Adrenal gland (tissue), 12 donors: ENCODE data around the gene INKA1. TPM values are rescaled to one million over a fixed set of nuclear protein-coding genes. Genes with fewer than 3 reads are reported as not detected.

Source experiments
- DNase-seq, 7 donors: peaks; one replicate each; pipeline ENCODE4 v3.0.0-alpha.2; 2019 to 2020
- H3K27ac ChIP-seq, 5 donors: fragments of 200-600 bp; sonication (generic) in 4 of 5; 1 replicate in 3 of 5; 2 replicates in 2 of 5; pipeline versions ENCODE4 v1.5.1 to v1.8.0; 2016 to 2020; ENCODE audit warnings: mild to moderate bottlenecking in 1 of 5
- H3K27me3 ChIP-seq: fragments of 200-600 bp; 2 replicates; pipeline ENCODE4 v1.8.0; 2021
- H3K36me3 ChIP-seq, 2 donors: fragments of 200-600 bp; replicated peaks in 1 of 2; 1 replicate in 1 of 2; 2 replicates in 1 of 2; pipeline versions ENCODE4 v1.5.1 to v1.8.0; 2018 to 2022
- H3K4me1 ChIP-seq, 2 donors: fragments of 200-600 bp; replicated peaks in 1 of 2; 1 replicate in 1 of 2; 2 replicates in 1 of 2; pipeline versions ENCODE4 v1.5.1 to v1.8.0; 2018 to 2021
- H3K4me3 ChIP-seq, 4 donors: fragments of 200-600 bp; sonication (generic) in 3 of 4; one replicate each; pipeline ENCODE4 v1.5.1; 2016 to 2018
- H3K9me3 ChIP-seq, 3 donors: fragments of 200-600 bp; sonication (generic) in 1 of 3; replicated peaks in 1 of 3; 1 replicate in 2 of 3; 2 replicates in 1 of 3; pipeline versions ENCODE4 v1.5.1 to v1.8.0; 2016 to 2021
- POLR2A ChIP-seq, 2 donors: fragments of 450-650 bp; IDR thresholded peaks; one replicate each; pipeline ENCODE4 v1.6.1; 2017; ENCODE audit warnings: antibody characterized with exemption in 2 of 2, mild to moderate bottlenecking in 2 of 2, moderate library complexity in 1 of 2
- whole genome bisulfite sequencing, 4 donors: extraction: QIAGEN DNeasy Blood & Tissue Kit in 2 of 4; methylation state at CpG; one replicate each; pipeline versions ENCODE4 v1.1.5 to v1.1.7; 2013 to 2017; 5-methylcytosine and 5-hydroxymethylcytosine counted together
- intact Hi-C, 2 donors: fragments of 100-400 bp; cut with DNase I; formaldehyde crosslinking; loops; one replicate each; pipeline versions ENCODE4 v1.14.1 to v1.15.0; 2022 to 2023
- polyA plus RNA-seq, 3 donors: library from polyadenylated mRNA; stranded (reverse); fragments of 200-250 nt in 2 of 3; fragments of 350-450 nt in 1 of 3; fragmentation: Illumina TruSeq in 1 of 3; extraction: RNeasy Lipid Tissue Mini Kit (QIAGEN cat#74804) in 1 of 3; gene quantifications; one replicate each; pipeline ENCODE4 v1.2.3, GENCODE V29; 2013 to 2014
- total RNA-seq, 9 donors: library from RNA; depleted of rRNA in 4 of 9; stranded (reverse); fragments of >200 nt in 4 of 9; fragments of 120-200 nt in 1 of 9; fragmentation: NEBNext Ultra II Directional in 1 of 9; extraction: Animal tissue kit (Norgen Biotek cat#: 25700) in 1 of 9; gene quantifications; one replicate each; pipeline versions ENCODE4 v1.1.0 to v1.2.4, GENCODE V29; 2013 to 2023
- TF ChIP-seq, protein P1 (sequence below), 6 experiments: fragments of 450-650 bp in 4 of 6; fragments of 200-600 bp in 2 of 6; sonication (generic) in 1 of 6; IDR thresholded peaks; 1 replicate in 5 of 6; 2 replicates in 1 of 6; pipeline versions ENCODE4 v1.5.1 to v1.8.0; 2016 to 2021; ENCODE audit warnings: antibody characterized with exemption in 6 of 6, mild to moderate bottlenecking in 2 of 6, moderate library complexity in 1 of 6
- donor health status: healthy with polysubstance abuse.
- donor health status: Bipolar disorder and iron deficiency.
- donor health status: DM: yes; HTN: yes; CAD: no.
- donor health status: DM: no; HTN: no; CAD: no.
- donor health status: DM: no; HTN: no; CAD: no.
- donor health status: DM: yes; HTN: yes; CAD: no.

Gene INKA1
- total and polyA plus RNA-seq, 12 donors = 0.35 to 15.2 (median 3.4) TPM

DNA sequence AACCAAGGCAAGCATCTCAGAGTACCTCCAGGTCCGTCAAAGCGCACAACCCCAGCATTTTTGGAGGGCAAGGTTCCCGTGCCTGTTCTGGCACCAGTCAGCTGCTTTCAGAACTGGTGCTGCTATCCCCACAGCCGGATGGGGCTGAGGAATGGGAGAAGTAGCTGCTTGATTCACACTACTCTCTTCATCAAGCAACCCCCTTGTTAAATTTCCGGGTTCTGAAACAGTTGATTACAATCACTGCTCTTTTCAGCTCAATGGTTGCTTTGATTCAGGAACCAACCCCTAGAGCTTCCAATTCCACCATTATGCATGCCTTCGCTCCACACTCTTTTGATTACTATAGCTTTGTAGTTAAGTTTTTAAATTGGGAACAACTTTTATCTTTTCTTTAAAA, 23.0 kb downstream of the INKA1 start:
- H3K27ac ChIP-seq = no peak overlapping the region
- no peak overlapping the region for H3K4me3 ChIP-seq
- DNase-seq = no peak
- no peak for TF ChIP-seq POLR2A (IDR thresholded peaks at IDR 0.05)
- H3K9me3 ChIP-seq = no peaks in the 10 kb centered on the region
- WGBS, 4 donors = 77 to 84% (median 80%) methylated on average over 6 of the region's 6 CpGs
- H3K4me1 ChIP-seq = no peaks in the 10 kb centered on the region
- no peaks in the 10 kb centered on the region for H3K27me3 ChIP-seq
- intact Hi-C loops = no loop called here
- no peaks in the 10 kb centered on the region for H3K36me3 ChIP-seq

DNA sequence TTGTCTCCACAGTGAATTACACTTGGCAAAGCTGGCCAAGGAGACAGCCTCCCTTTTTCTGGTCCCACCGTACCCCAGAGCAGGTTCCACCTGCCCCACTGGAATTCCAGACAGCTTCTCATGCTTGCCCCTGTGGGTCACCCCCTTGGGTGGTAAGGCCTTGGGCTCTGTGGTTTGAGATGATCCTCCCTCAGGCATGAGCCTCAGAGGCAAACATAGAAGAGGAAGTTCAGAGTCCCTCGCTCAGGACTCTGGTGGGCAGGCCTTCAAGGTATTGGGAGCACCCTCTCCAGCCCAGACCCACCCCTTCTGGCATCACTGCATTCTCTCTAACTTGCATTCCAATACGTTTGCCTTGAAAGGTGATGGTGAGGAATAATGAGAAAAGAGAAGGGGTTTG, 28.3 kb downstream of the INKA1 start:
- Histone ChIP-seq H3K36me3 (no peaks in the 10 kb centered on the region), H3K4me1 (no peaks in the 10 kb centered on the region), H3K4me3 (no peak overlapping the region), H3K27ac (no peak overlapping the region), H3K9me3 (no peaks in the 10 kb centered on the region), H3K27me3 (no peaks in the 10 kb centered on the region)
- DNase-seq = no peak
- TF ChIP-seq POLR2A (IDR thresholded peaks at IDR 0.05) = no peak
- TF ChIP-seq, protein P1, sequence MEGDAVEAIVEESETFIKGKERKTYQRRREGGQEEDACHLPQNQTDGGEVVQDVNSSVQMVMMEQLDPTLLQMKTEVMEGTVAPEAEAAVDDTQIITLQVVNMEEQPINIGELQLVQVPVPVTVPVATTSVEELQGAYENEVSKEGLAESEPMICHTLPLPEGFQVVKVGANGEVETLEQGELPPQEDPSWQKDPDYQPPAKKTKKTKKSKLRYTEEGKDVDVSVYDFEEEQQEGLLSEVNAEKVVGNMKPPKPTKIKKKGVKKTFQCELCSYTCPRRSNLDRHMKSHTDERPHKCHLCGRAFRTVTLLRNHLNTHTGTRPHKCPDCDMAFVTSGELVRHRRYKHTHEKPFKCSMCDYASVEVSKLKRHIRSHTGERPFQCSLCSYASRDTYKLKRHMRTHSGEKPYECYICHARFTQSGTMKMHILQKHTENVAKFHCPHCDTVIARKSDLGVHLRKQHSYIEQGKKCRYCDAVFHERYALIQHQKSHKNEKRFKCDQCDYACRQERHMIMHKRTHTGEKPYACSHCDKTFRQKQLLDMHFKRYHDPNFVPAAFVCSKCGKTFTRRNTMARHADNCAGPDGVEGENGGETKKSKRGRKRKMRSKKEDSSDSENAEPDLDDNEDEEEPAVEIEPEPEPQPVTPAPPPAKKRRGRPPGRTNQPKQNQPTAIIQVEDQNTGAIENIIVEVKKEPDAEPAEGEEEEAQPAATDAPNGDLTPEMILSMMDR (IDR thresholded peaks at IDR 0.05) = no peak
- WGBS, 4 donors = 52 to 85% (median 76%) methylated on average over 3 of the region's 3 CpGs
- intact Hi-C loops = loop anchor here in 1 of 2 donors (10.0 kb wide), 1 partner anchor 127 kb away; no protein-coding TSS in a partner anchor

DNA sequence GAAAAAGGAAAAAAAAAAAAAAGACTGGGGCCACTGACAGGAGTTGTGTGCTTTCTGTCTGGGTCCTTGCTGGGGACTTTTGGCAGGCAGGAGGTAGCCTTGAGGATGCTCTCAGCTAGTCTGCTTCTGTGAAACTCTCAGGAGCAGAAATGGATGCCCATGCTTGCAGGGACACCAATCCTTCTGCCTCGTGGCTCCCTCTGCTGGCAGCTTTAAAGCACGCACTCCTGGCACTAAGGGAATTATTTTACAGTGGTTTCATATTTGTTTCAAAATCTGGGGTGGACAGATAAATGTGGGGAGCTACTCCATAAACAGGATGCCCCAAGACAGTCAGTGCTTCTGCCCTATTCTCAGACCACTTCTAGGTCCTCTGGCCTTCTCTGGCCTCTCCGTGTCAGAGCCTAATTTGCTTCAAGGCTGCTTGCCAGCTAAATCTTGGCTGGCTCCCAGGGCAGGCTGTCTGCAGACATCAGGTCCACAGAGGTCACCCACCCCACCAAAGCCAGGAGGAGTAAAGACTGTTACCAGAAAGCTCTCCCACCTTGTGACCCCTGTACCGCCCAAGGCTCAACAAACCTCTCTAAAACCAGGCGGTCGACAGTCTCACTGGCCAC, 36.2 kb downstream of the INKA1 start:
- no peaks in the 10 kb centered on the region for H3K36me3 ChIP-seq
- H3K27me3 ChIP-seq = no peaks in the 10 kb centered on the region
- intact Hi-C loops = loop anchor here (2.0 to 10.0 kb wide), 2 partner anchors 36 to 134 kb away; partner anchors contain the start of gene INKA1 (in 1 of the 2)
- H3K9me3 ChIP-seq = no peaks in the 10 kb centered on the region
- TF ChIP-seq, protein P1 (IDR thresholded peaks at IDR 0.05) = peak; percentile 86 to 95 (median 91)
- TF ChIP-seq POLR2A (IDR thresholded peaks at IDR 0.05) = no peak
- no peak overlapping the region for H3K4me3 ChIP-seq
- H3K4me1 ChIP-seq = peaks cover 0 to 5% of the 10 kb centered on the region in 2 donors
- peak overlapping the region in 1 of 5 donors; percentile 19 for H3K27ac ChIP-seq
- peak; percentile 80 to 94 (median 84) for DNase-seq
- WGBS, 4 donors = 18 to 32% (median 24%) methylated on average over 4 to 6 of the region's 6 CpGs

DNA sequence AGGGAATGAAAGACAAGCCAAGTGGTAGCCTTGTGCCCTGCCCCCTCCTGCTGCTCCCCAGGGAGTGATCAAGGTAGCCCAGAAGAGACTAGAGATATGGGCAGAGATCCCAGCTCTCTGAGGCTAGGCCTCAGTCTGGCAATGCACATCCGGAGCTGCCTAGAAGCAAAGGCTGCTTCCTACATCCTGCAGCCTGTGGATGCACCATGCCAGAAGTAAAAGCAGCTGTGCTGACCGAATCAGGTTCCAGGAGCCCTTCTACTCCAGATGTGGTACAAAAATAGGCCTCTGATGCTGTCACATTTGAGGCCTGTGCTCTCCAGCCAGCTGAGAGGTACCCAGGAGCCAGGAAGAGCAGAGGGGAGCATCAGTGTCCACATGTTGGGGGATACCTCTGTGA, 37.3 kb downstream of the INKA1 start:
- no peak for DNase-seq
- Histone ChIP-seq H3K4me3 (no peak overlapping the region), H3K27me3 (no peaks in the 10 kb centered on the region), H3K36me3 (no peaks in the 10 kb centered on the region), H3K9me3 (no peaks in the 10 kb centered on the region), H3K27ac (peak overlapping the region in 1 of 5 donors; percentile 0), H3K4me1 (peaks cover 0 to 5% of the 10 kb centered on the region in 2 donors)
- intact Hi-C loops = no loop called here
- WGBS, 4 donors = 72 to 86% (median 79%) methylated on average over 2 of the region's 2 CpGs
- TF ChIP-seq, protein P1 (IDR thresholded peaks at IDR 0.05) = no peak
- no peak for TF ChIP-seq POLR2A (IDR thresholded peaks at IDR 0.05)
